Adrenal gland (tissue), 12 donors: ENCODE data around the gene LUC7L. TPM values are rescaled to one million over a fixed set of nuclear protein-coding genes. Genes with fewer than 3 reads are reported as not detected.

Source experiments
- DNase-seq, 7 donors: peaks; one replicate each; pipeline ENCODE4 v3.0.0-alpha.2; 2019 to 2020
- H3K27ac ChIP-seq, 5 donors: fragments of 200-600 bp; sonication (generic) in 4 of 5; 1 replicate in 3 of 5; 2 replicates in 2 of 5; pipeline versions ENCODE4 v1.5.1 to v1.8.0; 2016 to 2020; ENCODE audit warnings: mild to moderate bottlenecking in 1 of 5
- H3K27me3 ChIP-seq: fragments of 200-600 bp; 2 replicates; pipeline ENCODE4 v1.8.0; 2021
- H3K36me3 ChIP-seq, 2 donors: fragments of 200-600 bp; replicated peaks in 1 of 2; 1 replicate in 1 of 2; 2 replicates in 1 of 2; pipeline versions ENCODE4 v1.5.1 to v1.8.0; 2018 to 2022
- H3K4me1 ChIP-seq, 2 donors: fragments of 200-600 bp; replicated peaks in 1 of 2; 1 replicate in 1 of 2; 2 replicates in 1 of 2; pipeline versions ENCODE4 v1.5.1 to v1.8.0; 2018 to 2021
- H3K4me3 ChIP-seq, 4 donors: fragments of 200-600 bp; sonication (generic) in 3 of 4; one replicate each; pipeline ENCODE4 v1.5.1; 2016 to 2018
- H3K9me3 ChIP-seq, 3 donors: fragments of 200-600 bp; sonication (generic) in 1 of 3; replicated peaks in 1 of 3; 1 replicate in 2 of 3; 2 replicates in 1 of 3; pipeline versions ENCODE4 v1.5.1 to v1.8.0; 2016 to 2021
- CTCF ChIP-seq, 6 experiments: fragments of 450-650 bp in 4 of 6; fragments of 200-600 bp in 2 of 6; sonication (generic) in 1 of 6; IDR thresholded peaks; 1 replicate in 5 of 6; 2 replicates in 1 of 6; pipeline versions ENCODE4 v1.5.1 to v1.8.0; 2016 to 2021; ENCODE audit warnings: antibody characterized with exemption in 6 of 6, mild to moderate bottlenecking in 2 of 6, moderate library complexity in 1 of 6
- POLR2A ChIP-seq, 2 donors: fragments of 450-650 bp; IDR thresholded peaks; one replicate each; pipeline ENCODE4 v1.6.1; 2017; ENCODE audit warnings: antibody characterized with exemption in 2 of 2, mild to moderate bottlenecking in 2 of 2, moderate library complexity in 1 of 2
- WGBS, 4 donors: extraction: QIAGEN DNeasy Blood & Tissue Kit in 2 of 4; methylation state at CpG; one replicate each; pipeline versions ENCODE4 v1.1.5 to v1.1.7; 2013 to 2017; 5-methylcytosine and 5-hydroxymethylcytosine counted together
- intact Hi-C, 2 donors: fragments of 100-400 bp; cut with DNase I; formaldehyde crosslinking; loops; one replicate each; pipeline versions ENCODE4 v1.14.1 to v1.15.0; 2022 to 2023
- polyA plus RNA-seq, 3 donors: library from polyadenylated mRNA; stranded (reverse); fragments of 200-250 nt in 2 of 3; fragments of 350-450 nt in 1 of 3; fragmentation: Illumina TruSeq in 1 of 3; extraction: RNeasy Lipid Tissue Mini Kit (QIAGEN cat#74804) in 1 of 3; gene quantifications; one replicate each; pipeline ENCODE4 v1.2.3, GENCODE V29; 2013 to 2014
- total RNA-seq, 9 donors: library from RNA; depleted of rRNA in 4 of 9; stranded (reverse); fragments of >200 nt in 4 of 9; fragments of 120-200 nt in 1 of 9; fragmentation: NEBNext Ultra II Directional in 1 of 9; extraction: Animal tissue kit (Norgen Biotek cat#: 25700) in 1 of 9; gene quantifications; one replicate each; pipeline versions ENCODE4 v1.1.0 to v1.2.4, GENCODE V29; 2013 to 2023
- donor health status: healthy with polysubstance abuse.
- donor health status: Bipolar disorder and iron deficiency.
- donor health status: DM: yes; HTN: yes; CAD: no.
- donor health status: DM: no; HTN: no; CAD: no.
- donor health status: DM: no; HTN: no; CAD: no.
- donor health status: DM: yes; HTN: yes; CAD: no.

The LUC7L gene
- total and polyA plus RNA-seq, 12 donors = 19.7 to 700 (median 79.1) TPM

GRCh38 chr16:265002-265529 lies 35.8 kb upstream of the LUC7L start:
- Histone ChIP-seq H3K27ac (peak overlapping the region in 1 of 5 donors; percentile 40), H3K4me1 (no peaks in the 10 kb centered on the region), H3K36me3 (peaks cover 0 to 52% of the 10 kb centered on the region in 2 donors), H3K9me3 (no peaks in the 10 kb centered on the region), H3K4me3 (no peak overlapping the region), H3K27me3 (no peaks in the 10 kb centered on the region)
- 89 to 95% (median 91%) methylated on average over 13 to 14 of the region's 14 CpGs for WGBS, 4 donors
- intact Hi-C loops = no loop called here
- TF ChIP-seq POLR2A (IDR thresholded peaks at IDR 0.05) (no peak), CTCF (IDR thresholded peaks at IDR 0.05) (no peak)
- no peak for DNase-seq

GRCh38 chr16:264440-264951 lies 35.2 kb upstream of the LUC7L start:
- Histone ChIP-seq H3K36me3 (peaks cover 0 to 58% of the 10 kb centered on the region in 2 donors), H3K9me3 (no peaks in the 10 kb centered on the region), H3K27me3 (no peaks in the 10 kb centered on the region), H3K4me3 (no peak overlapping the region), H3K27ac (no peak overlapping the region), H3K4me1 (no peaks in the 10 kb centered on the region)
- 91 to 100% (median 96%) methylated on average over 1 to 23 of the region's 23 CpGs for whole genome bisulfite sequencing, 4 donors
- intact Hi-C loops = no loop called here
- no peak for DNase-seq
- no peak for TF ChIP-seq POLR2A (IDR thresholded peaks at IDR 0.05)
- TF ChIP-seq CTCF (IDR thresholded peaks at IDR 0.05) = no peak

GRCh38 chr16:263944-264343 lies 34.7 kb upstream of the LUC7L start:
- H3K27me3 ChIP-seq = no peaks in the 10 kb centered on the region

GRCh38 chr16:263182-263774 lies 34.0 kb upstream of the LUC7L start:
- TF ChIP-seq POLR2A (IDR thresholded peaks at IDR 0.05) (no peak), CTCF (IDR thresholded peaks at IDR 0.05) (no peak)
- peaks cover 0 to 65% of the 10 kb centered on the region in 2 donors for H3K36me3 ChIP-seq
- intact Hi-C loops = no loop called here
- H3K4me1 ChIP-seq = no peaks in the 10 kb centered on the region
- DNase-seq = no peak
- 90 to 97% (median 93%) methylated on average over 17 to 35 of the region's 35 CpGs for WGBS, 4 donors
- H3K9me3 ChIP-seq = no peaks in the 10 kb centered on the region
- no peak overlapping the region for H3K4me3 ChIP-seq
- no peak overlapping the region for H3K27ac ChIP-seq
- no peaks in the 10 kb centered on the region for H3K27me3 ChIP-seq

More at GRCh38 chr16:263944-264343, 34.7 kb upstream of the LUC7L start:
- no peak overlapping the region for H3K27ac ChIP-seq
- TF ChIP-seq POLR2A (IDR thresholded peaks at IDR 0.05) = no peak
- no peak for TF ChIP-seq CTCF (IDR thresholded peaks at IDR 0.05)
- no peak overlapping the region for H3K4me3 ChIP-seq
- no peaks in the 10 kb centered on the region for H3K4me1 ChIP-seq
- WGBS, 4 donors = 92 to 98% (median 93%) methylated on average over 10 to 17 of the region's 17 CpGs
- no peak for DNase-seq
- H3K9me3 ChIP-seq = no peaks in the 10 kb centered on the region
- peaks cover 0 to 63% of the 10 kb centered on the region in 2 donors for H3K36me3 ChIP-seq
- intact Hi-C loops = no loop called here
